Measurements from ENCODE around the gene RLBP1.

The RLBP1 gene

DNA sequence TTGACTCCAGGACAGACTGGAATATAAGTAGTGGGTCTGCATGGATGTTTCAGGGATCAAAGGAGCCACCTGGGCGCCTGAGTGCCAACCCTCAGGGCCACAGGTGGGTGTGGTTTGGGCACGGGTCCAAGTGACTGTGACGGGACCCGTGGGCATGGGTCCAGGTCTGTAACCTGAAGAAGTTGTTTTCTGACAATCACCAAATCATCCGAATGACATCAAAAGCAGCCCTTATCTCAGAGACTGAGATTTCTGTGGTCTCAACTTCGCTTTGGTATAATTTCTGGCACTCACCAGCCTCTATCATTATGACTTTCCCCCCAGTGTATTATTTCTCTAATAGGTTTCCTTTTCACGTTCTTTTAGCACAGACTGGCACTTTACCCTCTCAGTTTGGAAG lies 24.4 kb downstream of the RLBP1 start:
- DNase-seq (ENCODE audit: low read depth), result no peak
- H3K4me3 ChIP-seq (ENCODE audit: low read depth, low read length), result no peak overlapping the region
- TF ChIP-seq MYC (IDR thresholded peaks at IDR 0.05; ENCODE audit: low read depth, low read length) (no peak), POLR2A (IDR thresholded peaks at IDR 0.05; ENCODE audit: extremely low read depth, insufficient read length) (no peak)
- TF ChIP-seq, protein P1, sequence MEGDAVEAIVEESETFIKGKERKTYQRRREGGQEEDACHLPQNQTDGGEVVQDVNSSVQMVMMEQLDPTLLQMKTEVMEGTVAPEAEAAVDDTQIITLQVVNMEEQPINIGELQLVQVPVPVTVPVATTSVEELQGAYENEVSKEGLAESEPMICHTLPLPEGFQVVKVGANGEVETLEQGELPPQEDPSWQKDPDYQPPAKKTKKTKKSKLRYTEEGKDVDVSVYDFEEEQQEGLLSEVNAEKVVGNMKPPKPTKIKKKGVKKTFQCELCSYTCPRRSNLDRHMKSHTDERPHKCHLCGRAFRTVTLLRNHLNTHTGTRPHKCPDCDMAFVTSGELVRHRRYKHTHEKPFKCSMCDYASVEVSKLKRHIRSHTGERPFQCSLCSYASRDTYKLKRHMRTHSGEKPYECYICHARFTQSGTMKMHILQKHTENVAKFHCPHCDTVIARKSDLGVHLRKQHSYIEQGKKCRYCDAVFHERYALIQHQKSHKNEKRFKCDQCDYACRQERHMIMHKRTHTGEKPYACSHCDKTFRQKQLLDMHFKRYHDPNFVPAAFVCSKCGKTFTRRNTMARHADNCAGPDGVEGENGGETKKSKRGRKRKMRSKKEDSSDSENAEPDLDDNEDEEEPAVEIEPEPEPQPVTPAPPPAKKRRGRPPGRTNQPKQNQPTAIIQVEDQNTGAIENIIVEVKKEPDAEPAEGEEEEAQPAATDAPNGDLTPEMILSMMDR (IDR thresholded peaks at IDR 0.05; ENCODE audit: low read depth, low read length), result no peak
- TF ChIP-seq, protein P2, sequence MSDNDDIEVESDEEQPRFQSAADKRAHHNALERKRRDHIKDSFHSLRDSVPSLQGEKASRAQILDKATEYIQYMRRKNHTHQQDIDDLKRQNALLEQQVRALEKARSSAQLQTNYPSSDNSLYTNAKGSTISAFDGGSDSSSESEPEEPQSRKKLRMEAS (IDR thresholded peaks at IDR 0.05; ENCODE audit: low read depth, low read length), result no peak

DNA sequence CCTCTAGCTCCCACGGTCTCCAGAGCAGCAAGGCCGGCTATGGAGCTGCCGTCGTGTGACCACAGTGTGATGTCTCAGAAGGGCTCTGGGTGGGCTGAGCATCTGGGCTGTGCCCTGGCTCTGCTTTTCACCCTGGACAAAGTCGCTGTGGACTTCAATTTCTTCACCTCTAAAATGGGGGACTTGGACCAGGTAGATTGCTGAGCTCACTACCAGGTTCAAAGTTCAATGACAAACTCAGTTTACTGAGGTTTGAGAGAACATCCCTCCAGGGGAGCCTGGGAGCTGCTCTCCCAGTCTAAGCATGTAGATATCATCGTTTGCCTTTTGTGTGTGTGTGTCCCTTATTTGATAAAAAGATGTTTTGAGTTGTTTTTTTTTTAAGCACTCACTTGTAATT lies 25.1 kb downstream of the RLBP1 start:
- TF ChIP-seq POLR2A (IDR thresholded peaks at IDR 0.05; ENCODE audit: extremely low read depth, insufficient read length), result no peak
- TF ChIP-seq, protein P1 (IDR thresholded peaks at IDR 0.05; ENCODE audit: low read depth, low read length), result no peak
- no peak for TF ChIP-seq MYC (IDR thresholded peaks at IDR 0.05; ENCODE audit: low read depth, low read length)
- TF ChIP-seq, protein P2 (IDR thresholded peaks at IDR 0.05; ENCODE audit: low read depth, low read length), result no peak
- H3K4me3 ChIP-seq (ENCODE audit: low read depth, low read length), result no peak overlapping the region
- DNase-seq (ENCODE audit: low read depth), result no peak

DNA sequence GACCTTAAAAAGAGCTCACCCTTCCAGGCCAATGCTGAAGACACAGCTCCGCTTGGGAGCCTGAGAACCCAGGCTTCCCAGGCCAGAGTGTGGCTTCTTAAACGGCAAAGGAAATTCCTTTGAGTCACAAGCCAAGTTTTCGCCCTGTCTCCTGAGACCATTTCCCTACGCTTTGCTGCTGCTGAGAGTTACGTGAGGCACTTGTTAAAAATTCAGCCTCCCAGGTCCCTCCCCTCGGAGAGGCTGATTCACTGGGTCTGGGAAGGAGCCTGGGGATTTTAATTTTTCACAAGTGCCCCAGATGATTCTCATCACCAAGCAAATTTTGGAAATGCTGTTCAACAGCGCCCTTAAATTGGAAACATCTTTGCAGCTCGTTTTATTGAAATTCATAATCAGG lies 25.5 kb downstream of the RLBP1 start:
- H3K4me3 ChIP-seq (ENCODE audit: low read depth, low read length), result no peak overlapping the region
- DNase-seq (ENCODE audit: low read depth), result no peak
- TF ChIP-seq MYC (IDR thresholded peaks at IDR 0.05; ENCODE audit: low read depth, low read length) (no peak), POLR2A (IDR thresholded peaks at IDR 0.05; ENCODE audit: extremely low read depth, insufficient read length) (no peak)
- TF ChIP-seq, protein P1 (IDR thresholded peaks at IDR 0.05; ENCODE audit: low read depth, low read length), result no peak
- TF ChIP-seq, protein P2 (IDR thresholded peaks at IDR 0.05; ENCODE audit: low read depth, low read length), result no peak

DNA sequence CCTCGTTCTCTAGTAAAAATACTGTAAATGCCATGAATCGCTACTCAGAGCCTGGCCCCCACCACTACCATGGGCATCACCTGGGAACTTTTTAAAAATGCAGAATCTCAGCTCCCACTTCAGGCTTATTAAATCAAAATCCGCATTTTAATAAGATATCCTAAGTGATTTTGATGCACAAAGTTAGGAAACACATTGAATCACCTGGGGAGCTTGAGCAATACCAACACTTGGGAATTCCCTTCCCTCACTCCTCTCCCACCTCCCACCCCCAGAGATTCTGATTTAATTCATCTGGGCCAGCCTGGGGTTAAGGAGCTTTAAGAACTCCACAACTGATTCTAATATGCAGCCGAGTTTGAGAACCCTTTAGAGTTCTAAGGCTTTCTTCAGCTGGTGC lies 26.8 kb downstream of the RLBP1 start:
- no peak for DNase-seq (ENCODE audit: low read depth)
- TF ChIP-seq, protein P2 (IDR thresholded peaks at IDR 0.05; ENCODE audit: low read depth, low read length), result no peak
- TF ChIP-seq MYC (IDR thresholded peaks at IDR 0.05; ENCODE audit: low read depth, low read length), result no peak
- TF ChIP-seq POLR2A (IDR thresholded peaks at IDR 0.05; ENCODE audit: extremely low read depth, insufficient read length), result no peak
- TF ChIP-seq, protein P1 (IDR thresholded peaks at IDR 0.05; ENCODE audit: low read depth, low read length), result no peak
- H3K4me3 ChIP-seq (ENCODE audit: low read depth, low read length), result no peak overlapping the region

DNA sequence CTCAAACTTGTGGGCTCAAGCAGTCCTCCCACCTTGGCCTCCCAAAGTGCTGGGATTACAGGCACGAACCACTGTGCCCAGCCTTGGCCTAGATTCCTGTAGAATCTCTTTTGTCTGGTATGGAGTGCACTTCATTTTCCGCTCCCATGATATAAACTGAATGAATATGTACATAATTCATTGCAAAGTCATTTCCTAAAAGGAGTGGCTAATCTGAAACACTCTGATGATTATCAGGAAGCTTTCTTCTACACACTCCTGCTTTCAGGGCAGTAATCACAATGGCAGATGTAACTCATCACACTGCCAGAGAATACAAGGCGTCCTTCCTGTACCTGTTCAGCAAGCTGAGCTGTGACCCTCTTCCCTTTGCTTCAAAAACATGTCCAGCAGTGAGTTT lies 28.6 kb downstream of the RLBP1 start:
- TF ChIP-seq POLR2A (IDR thresholded peaks at IDR 0.05; ENCODE audit: extremely low read depth, insufficient read length) (no peak), MYC (IDR thresholded peaks at IDR 0.05; ENCODE audit: low read depth, low read length) (no peak)
- TF ChIP-seq, protein P1 (IDR thresholded peaks at IDR 0.05; ENCODE audit: low read depth, low read length), result no peak
- TF ChIP-seq, protein P2 (IDR thresholded peaks at IDR 0.05; ENCODE audit: low read depth, low read length), result no peak
- no peak overlapping the region for H3K4me3 ChIP-seq (ENCODE audit: low read depth, low read length)

DNA sequence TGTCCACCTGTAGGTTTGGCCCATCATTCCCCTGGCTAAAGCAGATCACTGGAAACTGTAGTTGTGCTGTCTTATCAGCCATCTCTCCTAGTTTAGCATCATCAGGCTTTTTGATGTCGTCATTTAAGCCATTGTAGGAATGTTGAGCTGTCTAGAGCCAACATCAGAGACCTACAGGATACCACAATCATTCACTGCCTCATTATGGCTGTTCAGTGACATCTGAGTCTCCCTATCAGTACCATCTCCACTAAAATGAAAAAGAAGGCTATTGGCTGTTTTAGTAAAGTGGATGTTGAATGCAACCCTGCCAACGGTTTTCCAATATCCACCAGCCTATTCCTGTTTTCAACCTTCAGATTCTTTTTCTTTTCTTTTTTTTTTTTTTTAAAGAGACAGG lies 29.2 kb downstream of the RLBP1 start:
- no peak for DNase-seq (ENCODE audit: low read depth)
- TF ChIP-seq, protein P2 (IDR thresholded peaks at IDR 0.05; ENCODE audit: low read depth, low read length), result no peak
- TF ChIP-seq, protein P1 (IDR thresholded peaks at IDR 0.05; ENCODE audit: low read depth, low read length), result no peak
- no peak for TF ChIP-seq MYC (IDR thresholded peaks at IDR 0.05; ENCODE audit: low read depth, low read length)
- no peak for TF ChIP-seq POLR2A (IDR thresholded peaks at IDR 0.05; ENCODE audit: extremely low read depth, insufficient read length)
- H3K4me3 ChIP-seq (ENCODE audit: low read depth, low read length), result no peak overlapping the region

More for the DNA sequence above, 28.6 kb downstream of the RLBP1 start:
- no peak for DNase-seq (ENCODE audit: low read depth)
